ENCODE data around the gene NHLRC2.
"Not testable (repeated sequence)": the region's sequence is repeated elsewhere in the genome, so short reads cannot be mapped to it uniquely, and the experiment has no call there.

The NHLRC2 gene

DNA sequence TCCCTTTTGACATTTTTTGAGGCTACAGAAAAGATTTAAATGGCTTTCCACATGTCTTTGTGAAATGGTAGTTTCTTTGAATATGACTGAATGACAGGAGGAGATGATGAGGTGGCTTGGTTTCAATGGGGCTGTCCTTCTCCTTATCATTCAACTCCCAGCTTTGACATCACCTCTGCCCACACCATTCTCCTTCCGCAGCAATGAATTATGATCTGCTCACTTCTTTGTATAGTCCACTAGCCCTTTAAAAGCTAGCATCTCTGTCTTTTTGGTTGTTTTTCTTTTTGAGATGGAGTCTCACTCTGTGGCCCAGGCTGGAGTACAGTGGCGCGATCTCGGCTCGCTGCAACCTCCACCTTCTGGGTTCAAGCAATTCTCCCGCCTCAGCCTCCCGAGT is 32.3 kb upstream of the NHLRC2 start:
- TF ChIP-seq, protein P1, sequence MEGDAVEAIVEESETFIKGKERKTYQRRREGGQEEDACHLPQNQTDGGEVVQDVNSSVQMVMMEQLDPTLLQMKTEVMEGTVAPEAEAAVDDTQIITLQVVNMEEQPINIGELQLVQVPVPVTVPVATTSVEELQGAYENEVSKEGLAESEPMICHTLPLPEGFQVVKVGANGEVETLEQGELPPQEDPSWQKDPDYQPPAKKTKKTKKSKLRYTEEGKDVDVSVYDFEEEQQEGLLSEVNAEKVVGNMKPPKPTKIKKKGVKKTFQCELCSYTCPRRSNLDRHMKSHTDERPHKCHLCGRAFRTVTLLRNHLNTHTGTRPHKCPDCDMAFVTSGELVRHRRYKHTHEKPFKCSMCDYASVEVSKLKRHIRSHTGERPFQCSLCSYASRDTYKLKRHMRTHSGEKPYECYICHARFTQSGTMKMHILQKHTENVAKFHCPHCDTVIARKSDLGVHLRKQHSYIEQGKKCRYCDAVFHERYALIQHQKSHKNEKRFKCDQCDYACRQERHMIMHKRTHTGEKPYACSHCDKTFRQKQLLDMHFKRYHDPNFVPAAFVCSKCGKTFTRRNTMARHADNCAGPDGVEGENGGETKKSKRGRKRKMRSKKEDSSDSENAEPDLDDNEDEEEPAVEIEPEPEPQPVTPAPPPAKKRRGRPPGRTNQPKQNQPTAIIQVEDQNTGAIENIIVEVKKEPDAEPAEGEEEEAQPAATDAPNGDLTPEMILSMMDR (IDR thresholded peaks at IDR 0.05; ENCODE audit: insufficient read depth, missing control alignments) = no peak
- DNase-seq (ENCODE audit: insufficient read length, low spot score) (no peak), FAIRE-seq (no peak)

DNA sequence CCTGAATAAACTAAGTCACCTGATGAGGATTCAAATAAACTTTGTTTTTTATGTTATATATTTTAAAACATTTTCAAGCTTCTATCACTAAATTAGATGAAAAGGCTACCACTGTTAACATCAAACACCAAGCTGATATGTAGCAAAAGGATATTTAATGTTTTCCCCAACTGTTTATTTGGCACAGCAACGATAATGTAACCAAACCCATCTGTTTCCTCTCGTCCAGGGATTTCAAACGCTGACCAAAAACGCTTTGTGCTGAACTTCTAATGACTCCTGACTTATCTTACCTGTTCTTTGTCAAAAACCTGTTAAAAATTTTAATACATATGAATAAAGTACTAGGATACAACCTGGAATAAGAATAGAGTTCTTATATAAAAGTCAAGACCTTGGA is 31.1 kb upstream of the NHLRC2 start:
- DNase-seq (ENCODE audit: insufficient read length, low spot score) = no peak
- FAIRE-seq = no peak
- TF ChIP-seq, protein P1 (IDR thresholded peaks at IDR 0.05; ENCODE audit: insufficient read depth, missing control alignments) = no peak

- FAIRE-seq (no peak), DNase-seq (ENCODE audit: insufficient read length, low spot score) (no peak)
- TF ChIP-seq, protein P1 (IDR thresholded peaks at IDR 0.05; ENCODE audit: insufficient read depth, missing control alignments) = no peak
Measured at GRCh38 chr10:113825791-113826190, 28.7 kb upstream of the NHLRC2 start.

DNA sequence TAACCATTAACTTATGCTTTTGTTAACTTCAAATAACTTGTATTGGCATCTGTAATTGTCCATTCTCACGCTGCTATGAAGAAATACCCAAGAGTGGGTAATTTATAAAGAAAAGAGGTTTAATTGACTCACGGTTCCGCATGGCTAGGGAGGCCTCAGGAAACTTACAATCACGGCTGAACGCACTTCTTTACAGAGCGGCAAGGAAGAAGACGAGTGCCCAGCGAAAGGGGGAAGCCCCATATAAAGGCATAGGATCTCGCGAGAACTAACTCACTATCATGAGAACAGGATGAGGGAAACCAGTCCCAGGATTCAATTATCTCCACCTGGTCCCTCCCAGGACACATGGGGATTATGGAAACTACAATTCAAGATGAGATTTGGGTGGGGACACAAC is 25.9 kb upstream of the NHLRC2 start:
- FAIRE-seq; DNase-seq (ENCODE audit: insufficient read length, low spot score): not testable (repeated sequence)

- no peak for DNase-seq (ENCODE audit: insufficient read length, low spot score)
- TF ChIP-seq, protein P1 (IDR thresholded peaks at IDR 0.05; ENCODE audit: insufficient read depth, missing control alignments) = no peak
- no peak for FAIRE-seq
Measured at GRCh38 chr10:113842171-113842570, 12.3 kb upstream of the NHLRC2 start.

DNA sequence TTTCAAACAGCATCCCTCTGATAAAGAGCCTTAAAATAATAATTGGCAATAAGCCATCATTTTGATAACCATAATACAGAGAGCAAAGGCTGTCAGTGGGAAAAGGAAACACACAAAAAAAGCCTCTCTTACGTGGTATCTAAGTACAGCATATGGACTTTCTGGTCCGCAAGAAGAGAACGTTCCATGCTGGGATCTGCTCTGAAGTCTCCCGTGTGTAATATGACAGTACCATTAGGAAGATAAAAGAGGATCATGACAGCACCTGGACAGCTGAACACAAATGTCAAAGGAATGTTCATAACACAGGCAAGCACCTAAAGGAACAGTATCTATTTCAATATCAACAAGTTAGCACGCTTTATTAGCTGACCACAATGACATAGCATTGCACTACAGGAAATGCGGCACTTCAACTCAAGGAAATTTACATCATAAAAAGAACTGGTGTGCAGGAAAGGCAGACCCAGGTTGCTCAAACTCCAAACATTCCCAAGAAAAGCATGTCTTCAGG is 10.4 kb upstream of the NHLRC2 start:
- no peak for FAIRE-seq
- no peak for DNase-seq (ENCODE audit: insufficient read length, low spot score)
- TF ChIP-seq, protein P1 (IDR thresholded peaks at IDR 0.05; ENCODE audit: insufficient read depth, missing control alignments) = no peak

DNA sequence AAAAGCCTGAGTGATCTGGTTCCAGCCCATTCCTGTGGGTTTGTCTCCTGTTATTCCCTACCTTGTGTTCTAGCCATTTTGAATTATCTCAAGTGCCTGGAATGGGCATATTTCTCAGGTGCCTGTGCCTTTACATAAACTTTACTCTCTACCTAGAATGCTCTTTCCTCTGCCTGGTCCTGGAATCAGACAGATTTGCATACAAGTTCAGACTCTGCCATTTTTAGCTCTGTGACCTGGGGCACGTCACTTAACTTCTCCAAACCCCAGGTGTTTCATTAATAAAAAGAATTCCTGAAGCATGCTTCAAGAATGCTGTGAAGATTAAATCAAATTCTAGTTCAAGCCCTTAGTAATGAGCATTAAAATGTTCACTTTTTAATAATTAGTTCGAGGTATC is 8.4 kb upstream of the NHLRC2 start:
- FAIRE-seq = no peak
- no peak for DNase-seq (ENCODE audit: insufficient read length, low spot score)
- TF ChIP-seq, protein P1 (IDR thresholded peaks at IDR 0.05; ENCODE audit: insufficient read depth, missing control alignments) = no peak

All from D721Med (cell line).